ENCODE data around the gene TNRC18.

The TNRC18 gene

GRCh38 chr7:5403442-5403841 lies 20.2 kb downstream of the TNRC18 start:
- DNase-seq (ENCODE audit: low spot score): no peak

GRCh38 chr7:5397736-5398135 lies 25.9 kb downstream of the TNRC18 start:
- DNase-seq (ENCODE audit: low spot score): no peak

DNA sequence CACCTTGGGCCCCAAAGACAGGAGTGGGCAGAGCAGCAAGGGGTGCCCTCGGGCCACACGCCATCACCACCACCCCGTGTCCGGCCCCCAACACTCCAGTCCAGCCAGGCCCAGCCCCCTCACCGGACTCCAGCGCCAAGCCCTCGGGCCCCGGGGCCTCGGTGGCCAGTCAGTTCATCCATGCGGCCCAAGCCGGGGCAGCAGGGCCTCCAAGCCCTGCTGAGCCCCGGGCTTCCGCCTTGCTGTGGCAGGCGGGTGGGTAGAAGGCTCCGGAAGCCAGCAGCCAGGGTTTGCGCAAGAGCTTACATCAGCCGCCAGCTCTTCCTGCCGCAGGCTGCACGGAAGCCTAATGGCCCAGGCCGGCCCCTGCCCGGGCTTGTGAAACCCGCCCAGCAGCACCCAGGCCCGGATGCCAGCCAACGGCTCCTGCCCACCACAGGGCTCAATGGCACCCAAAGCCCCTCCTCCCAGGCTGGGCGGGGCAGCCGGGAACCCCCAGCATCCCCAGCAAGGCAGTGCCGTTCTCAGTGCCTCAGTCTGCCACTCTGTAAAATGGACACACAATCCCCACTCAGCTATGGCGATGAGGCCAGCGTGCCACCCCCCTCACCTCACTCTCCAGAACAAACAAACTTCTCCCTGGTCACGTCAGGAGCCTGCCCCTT lies 26.5 kb downstream of the TNRC18 start:
- DNase-seq (ENCODE audit: low spot score): peak; percentile 99

GRCh38 chr7:5396542-5396941 lies 27.1 kb downstream of the TNRC18 start:
- DNase-seq (ENCODE audit: low spot score): peak; percentile 85

- DNase-seq (ENCODE audit: low spot score): no peak
These were observed 28.4 kb downstream of the TNRC18 start for GRCh38 chr7:5395246-5395645.

DNA sequence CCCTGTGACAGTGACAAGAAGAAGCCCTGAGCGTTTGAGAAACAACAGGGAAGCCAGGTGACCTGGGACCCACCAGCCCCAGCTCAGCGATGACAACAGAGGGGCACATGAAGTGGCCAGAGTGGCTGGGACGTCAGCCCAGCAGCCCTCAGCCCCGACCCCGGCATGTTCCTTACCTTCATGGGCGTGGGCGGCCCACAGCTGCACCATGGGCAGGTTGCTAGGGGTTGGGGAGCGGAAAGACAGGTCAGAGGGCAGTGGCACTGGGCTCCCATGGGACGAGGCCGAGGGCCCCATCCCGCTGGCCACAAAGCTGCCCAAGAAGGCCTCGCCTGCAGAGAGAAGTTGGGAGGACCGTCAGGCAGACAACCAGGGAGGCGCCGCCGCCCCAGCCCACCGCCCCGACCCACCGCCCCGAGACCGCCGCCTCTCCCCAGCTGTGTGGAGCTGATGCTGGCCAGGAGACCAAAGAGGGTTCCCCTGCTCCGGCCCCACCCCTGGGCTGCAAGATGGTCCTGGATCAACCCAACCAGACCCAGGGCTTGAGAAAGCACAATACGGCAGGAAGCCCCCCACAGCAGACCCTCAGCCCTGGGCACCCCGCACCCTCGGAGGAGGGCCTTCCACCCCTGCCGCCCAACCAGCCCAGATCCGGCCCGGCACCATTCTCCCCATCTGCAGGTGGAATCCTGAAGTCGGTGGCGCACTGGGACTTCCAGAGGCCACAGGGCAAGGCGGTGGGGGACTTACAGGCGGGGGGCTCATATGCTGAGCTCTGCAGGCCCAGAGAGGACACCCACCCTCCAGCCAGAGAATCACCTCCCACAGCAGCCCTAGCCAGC lies 29.1 kb downstream of the TNRC18 start:
- DNase-seq (ENCODE audit: low spot score): no peak

DNA sequence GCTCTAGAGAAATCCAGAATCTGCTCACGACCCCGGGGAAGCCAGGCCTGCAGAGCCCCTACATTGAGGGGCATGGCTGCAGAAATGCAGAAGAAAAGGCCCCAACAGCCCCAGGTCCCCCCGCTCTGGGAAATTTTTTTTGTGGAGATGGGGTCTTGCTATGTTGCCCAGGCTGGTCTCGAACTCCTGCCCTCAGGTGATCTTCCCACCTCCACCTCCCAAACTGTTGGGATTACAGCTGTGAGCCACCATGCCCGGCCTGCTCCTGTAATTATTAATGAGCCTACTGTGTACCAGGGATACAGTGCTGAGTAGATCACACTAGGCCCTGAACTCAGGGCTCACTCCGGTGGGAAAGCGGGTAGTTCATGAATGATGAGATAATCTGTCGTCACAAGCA lies 29.9 kb downstream of the TNRC18 start:
- no peak for DNase-seq (ENCODE audit: low spot score)

GRCh38 chr7:5393328-5393727 lies 30.3 kb downstream of the TNRC18 start:
- DNase-seq (ENCODE audit: low spot score): no peak

GRCh38 chr7:5390918-5391317 lies 32.7 kb downstream of the TNRC18 start:
- no peak for DNase-seq (ENCODE audit: low spot score)

GRCh38 chr7:5388905-5389433 lies 34.7 kb downstream of the TNRC18 start:
- DNase-seq (ENCODE audit: low spot score): no peak

- no peak for DNase-seq (ENCODE audit: low spot score)
These were observed 35.2 kb downstream of the TNRC18 start for GRCh38 chr7:5388273-5388901.

GRCh38 chr7:5387711-5388245 lies 35.9 kb downstream of the TNRC18 start:
- no peak for DNase-seq (ENCODE audit: low spot score)

DNA sequence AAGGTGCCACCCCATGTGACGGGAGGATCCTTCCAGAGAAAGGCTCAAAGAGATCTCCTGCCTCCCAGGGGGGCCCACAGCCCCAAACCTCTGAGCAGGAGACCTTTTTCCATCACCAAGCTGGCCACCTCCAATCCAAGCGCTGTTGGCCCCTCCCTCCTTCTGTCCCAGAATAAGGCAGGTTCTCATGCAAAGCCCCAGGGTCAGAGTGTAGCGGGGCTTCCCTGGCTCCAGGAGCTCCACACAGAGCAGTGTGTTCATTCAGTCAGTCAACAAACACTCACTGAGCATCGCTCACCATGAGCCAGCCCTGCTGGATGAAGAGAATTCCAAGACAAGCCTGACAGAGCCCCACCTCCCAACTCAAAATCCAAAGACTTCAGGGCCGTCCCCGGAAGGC lies 39.0 kb downstream of the TNRC18 start:
- no peak for DNase-seq (ENCODE audit: low spot score)

DNA sequence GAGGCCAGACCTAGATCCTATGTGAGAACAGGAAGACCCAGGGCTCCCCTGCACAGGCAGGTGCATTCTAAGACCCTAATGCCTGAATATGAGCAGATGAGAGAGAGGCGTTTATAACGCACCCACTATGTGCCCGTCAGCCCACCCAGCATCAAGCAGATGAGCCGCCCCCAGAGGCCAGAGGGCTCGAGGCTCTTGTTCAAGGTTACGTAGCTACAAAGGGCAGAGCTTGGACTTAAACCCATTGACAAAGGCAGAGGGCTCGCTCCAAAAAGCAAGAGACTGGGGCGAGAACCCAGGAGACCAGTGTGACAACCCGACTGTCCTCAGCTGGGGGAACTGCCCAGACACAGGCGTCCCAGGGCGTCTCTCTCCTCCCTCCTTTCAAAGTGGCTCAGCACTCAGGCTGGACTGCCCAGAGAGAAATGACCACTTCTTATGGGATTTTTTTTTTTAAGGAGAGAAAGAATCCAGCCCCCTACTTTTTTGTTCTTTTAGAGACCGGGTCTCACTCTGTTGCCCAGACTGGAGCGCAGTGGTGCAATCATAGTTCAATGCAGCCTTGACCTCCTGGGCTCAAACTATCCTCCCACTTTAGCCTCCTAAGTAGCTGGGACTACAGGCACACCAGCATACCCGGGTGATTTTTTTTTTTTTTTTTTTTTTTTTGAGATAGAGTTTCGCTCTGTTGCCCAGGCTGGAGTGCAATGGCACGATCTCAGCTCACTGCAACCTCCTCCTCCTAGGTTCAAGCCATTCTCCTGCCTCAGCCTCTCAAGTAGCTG lies 40.1 kb downstream of the TNRC18 start:
- no peak for DNase-seq (ENCODE audit: low spot score)

- DNase-seq (ENCODE audit: low spot score): no peak
These were observed 41.2 kb downstream of the TNRC18 start for GRCh38 chr7:5382281-5382892.

- DNase-seq (ENCODE audit: low spot score): no peak
These were observed 42.4 kb downstream of the TNRC18 start for GRCh38 chr7:5381071-5381772.

DNA sequence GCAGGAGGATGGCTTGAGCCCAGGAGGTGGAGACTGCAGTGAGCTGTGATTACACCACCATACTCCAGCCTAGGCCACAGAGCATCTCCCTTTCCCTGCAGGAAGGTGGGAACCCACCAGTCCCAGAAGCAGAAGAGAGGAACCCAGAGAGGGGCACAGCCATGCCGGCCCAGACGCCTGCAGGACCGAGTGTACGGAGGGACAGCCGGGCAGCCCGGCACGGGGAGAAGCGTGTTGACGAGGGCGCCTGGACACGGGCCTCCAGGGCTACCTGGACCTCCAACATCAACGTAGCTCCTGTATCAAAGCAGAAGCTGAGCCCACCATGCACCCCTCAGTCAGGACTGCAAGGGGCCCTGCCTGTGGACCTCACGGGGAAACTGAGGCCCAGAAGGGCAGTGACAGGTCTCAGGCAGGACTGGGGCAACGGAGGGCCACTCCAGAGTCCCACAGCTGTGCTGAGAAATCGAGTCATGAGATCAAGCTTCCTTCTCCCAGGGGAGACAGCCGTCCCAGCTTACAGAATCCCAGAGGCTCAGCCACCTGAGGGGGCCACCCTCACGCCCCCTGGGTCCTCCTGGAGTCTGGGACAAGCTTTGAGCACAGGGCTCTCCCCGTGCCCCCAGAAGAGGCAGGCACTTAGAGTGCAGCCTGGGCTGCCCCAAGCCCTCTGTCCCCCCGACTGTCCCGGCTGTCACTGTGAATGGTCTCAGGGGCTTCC lies 43.1 kb downstream of the TNRC18 start:
- no peak for DNase-seq (ENCODE audit: low spot score)

DNA sequence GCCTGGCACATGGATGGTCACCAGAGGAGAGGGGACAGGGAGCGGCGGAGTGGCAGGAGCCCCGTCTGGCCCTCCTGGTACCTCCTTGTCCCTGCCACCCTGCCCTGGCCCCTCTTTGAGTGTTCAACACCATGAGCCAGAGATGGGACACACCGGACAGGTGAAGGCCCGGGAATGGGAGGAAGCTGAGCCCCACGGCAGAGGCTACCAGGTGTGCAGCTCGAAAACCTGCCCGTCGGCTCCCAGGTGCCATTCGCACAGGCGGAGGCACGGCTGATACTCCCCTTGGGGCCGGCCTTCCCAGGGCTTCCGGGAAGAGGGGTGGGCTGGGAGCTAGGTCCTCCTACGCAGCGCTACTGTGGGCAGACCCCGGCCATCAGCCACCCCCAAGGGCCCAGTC lies 44.1 kb downstream of the TNRC18 start:
- DNase-seq (ENCODE audit: low spot score): no peak

GRCh38 chr7:5377816-5378215 lies 45.8 kb downstream of the TNRC18 start:
- DNase-seq (ENCODE audit: low spot score): no peak

DNA sequence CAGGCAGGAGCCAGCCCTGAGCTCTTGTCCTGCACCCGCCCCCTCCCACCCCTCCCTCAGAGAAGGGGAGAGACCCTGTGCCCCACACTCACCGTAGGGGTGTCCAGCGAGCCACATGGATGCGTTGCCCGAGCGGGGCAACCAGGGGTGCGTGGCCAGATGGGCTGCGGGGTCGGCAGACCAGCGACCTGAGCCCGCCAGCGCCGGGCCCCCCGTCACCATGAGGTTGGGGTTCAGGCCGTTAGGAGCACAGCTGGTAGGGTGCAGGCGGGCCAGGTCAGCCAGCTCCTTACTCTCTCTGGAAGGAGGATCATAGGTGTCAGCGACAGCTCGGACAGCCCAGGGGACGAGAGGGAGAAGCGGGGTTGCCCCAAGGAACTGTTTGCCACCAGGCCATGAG lies 46.4 kb downstream of the TNRC18 start:
- DNase-seq (ENCODE audit: low spot score): no peak

All from SW480 (cell line).